ENCODE data around the gene HOXC10. TPM values are rescaled to one million over a fixed set of nuclear protein-coding genes. Genes with fewer than 3 reads are reported as not detected.

The HOXC10 gene
- total and polyA plus RNA-seq, 2 donors from 2014 or later: 49.7 to 50.7 TPM

DNA sequence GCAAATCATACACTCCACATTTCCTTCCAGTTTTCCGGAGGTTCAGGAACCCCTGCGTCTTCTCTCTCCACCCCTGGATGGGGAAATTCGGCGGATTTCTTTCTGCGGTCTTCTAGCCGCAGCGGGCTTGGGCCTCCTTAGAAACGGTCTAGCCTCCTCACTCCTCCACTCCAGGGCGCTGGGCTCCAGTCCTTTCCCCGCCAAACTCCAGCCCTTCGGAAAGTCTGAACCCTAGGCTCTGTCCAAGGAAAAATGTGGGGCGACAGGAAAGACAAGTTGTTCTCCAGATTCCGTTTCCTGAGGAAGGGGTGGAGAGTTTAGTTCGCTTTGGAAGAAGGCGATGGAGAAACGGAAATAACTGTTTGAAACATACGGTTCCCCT is 1.4 kb upstream of the HOXC10 start:
- intact Hi-C loops (cut with DNase I): no loop called here
- Histone ChIP-seq H3K9ac (ENCODE audit: low read length in 3 of 3) (peak overlapping the region in 2 of 3 donors; percentile 63 to 77), H3K27ac (ENCODE audit: low read depth in 2 of 2, low read length in 2 of 2) (peak overlapping the region; percentile 78 to 89), H3K4me3 (ENCODE audit: low read length in 3 of 3) (peak overlapping the region; percentile 6 to 58 (median 45)), H3K36me3 (ENCODE audit: control insufficient read depth in 2 of 3, insufficient read depth in 3 of 3, low read length in 3 of 3) (no peaks in the 10 kb centered on the region), H3K4me1 (ENCODE audit: control insufficient read depth in 2 of 3, insufficient read depth in 2 of 3, low read depth in 1 of 3, low read length in 3 of 3) (peaks cover 0 to 16% (median 6%) of the 10 kb centered on the region in 3 donors), H3K27me3 (ENCODE audit: control insufficient read depth, insufficient read depth, low read length) (peaks cover 2% of the 10 kb centered on the region), H3K9me3 (ENCODE audit: control insufficient read depth in 2 of 3, insufficient read depth in 1 of 3, low read length in 3 of 3) (no peaks in the 10 kb centered on the region)
- DNase-seq (peak in 3 of 5 donors; percentile 66 to 74 (median 70)), FAIRE-seq (no peak)
- TF ChIP-seq, protein P1, sequence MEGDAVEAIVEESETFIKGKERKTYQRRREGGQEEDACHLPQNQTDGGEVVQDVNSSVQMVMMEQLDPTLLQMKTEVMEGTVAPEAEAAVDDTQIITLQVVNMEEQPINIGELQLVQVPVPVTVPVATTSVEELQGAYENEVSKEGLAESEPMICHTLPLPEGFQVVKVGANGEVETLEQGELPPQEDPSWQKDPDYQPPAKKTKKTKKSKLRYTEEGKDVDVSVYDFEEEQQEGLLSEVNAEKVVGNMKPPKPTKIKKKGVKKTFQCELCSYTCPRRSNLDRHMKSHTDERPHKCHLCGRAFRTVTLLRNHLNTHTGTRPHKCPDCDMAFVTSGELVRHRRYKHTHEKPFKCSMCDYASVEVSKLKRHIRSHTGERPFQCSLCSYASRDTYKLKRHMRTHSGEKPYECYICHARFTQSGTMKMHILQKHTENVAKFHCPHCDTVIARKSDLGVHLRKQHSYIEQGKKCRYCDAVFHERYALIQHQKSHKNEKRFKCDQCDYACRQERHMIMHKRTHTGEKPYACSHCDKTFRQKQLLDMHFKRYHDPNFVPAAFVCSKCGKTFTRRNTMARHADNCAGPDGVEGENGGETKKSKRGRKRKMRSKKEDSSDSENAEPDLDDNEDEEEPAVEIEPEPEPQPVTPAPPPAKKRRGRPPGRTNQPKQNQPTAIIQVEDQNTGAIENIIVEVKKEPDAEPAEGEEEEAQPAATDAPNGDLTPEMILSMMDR (IDR thresholded peaks at IDR 0.05; ENCODE audit: borderline replicate concordance, extremely low read depth, insufficient read depth): no peak

- FAIRE-seq (no peak), DNase-seq (peak in 4 of 5 donors; percentile 67 to 80 (median 74))
- Histone ChIP-seq H3K4me1 (ENCODE audit: control insufficient read depth in 2 of 3, insufficient read depth in 2 of 3, low read depth in 1 of 3, low read length in 3 of 3) (peaks cover 0 to 18% (median 10%) of the 10 kb centered on the region in 3 donors), H3K36me3 (ENCODE audit: control insufficient read depth in 2 of 3, insufficient read depth in 3 of 3, low read length in 3 of 3) (no peaks in the 10 kb centered on the region), H3K27ac (ENCODE audit: low read depth in 2 of 2, low read length in 2 of 2) (peak overlapping the region; percentile 78 to 89), H3K4me3 (ENCODE audit: low read length in 3 of 3) (peak overlapping the region in 2 of 3 donors; percentile 45 to 58), H3K27me3 (ENCODE audit: control insufficient read depth, insufficient read depth, low read length) (peaks cover 2% of the 10 kb centered on the region), H3K9ac (ENCODE audit: low read length in 3 of 3) (peak overlapping the region in 2 of 3 donors; percentile 63 to 77), H3K9me3 (ENCODE audit: control insufficient read depth in 2 of 3, insufficient read depth in 1 of 3, low read length in 3 of 3) (no peaks in the 10 kb centered on the region)
- TF ChIP-seq, protein P1 (IDR thresholded peaks at IDR 0.05; ENCODE audit: borderline replicate concordance, extremely low read depth, insufficient read depth): no peak
- intact Hi-C loops (cut with DNase I): no loop called here
These were observed 885 bp upstream of the HOXC10 start for GRCh38 chr12:53983950-53984572.

DNA sequence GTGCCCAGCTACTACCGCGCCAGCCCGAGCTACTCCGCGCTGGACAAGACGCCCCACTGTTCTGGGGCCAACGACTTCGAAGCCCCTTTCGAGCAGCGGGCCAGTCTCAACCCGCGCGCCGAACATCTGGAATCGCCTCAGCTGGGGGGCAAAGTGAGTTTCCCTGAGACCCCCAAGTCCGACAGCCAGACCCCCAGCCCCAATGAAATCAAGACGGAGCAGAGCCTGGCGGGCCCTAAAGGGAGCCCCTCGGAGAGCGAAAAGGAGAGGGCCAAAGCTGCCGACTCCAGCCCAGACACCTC is 697 bp downstream of the HOXC10 start:
- peaks cover 2% of the 10 kb centered on the region for H3K27me3 ChIP-seq (ENCODE audit: control insufficient read depth, insufficient read depth, low read length)
- no peaks in the 10 kb centered on the region for H3K36me3 ChIP-seq (ENCODE audit: control insufficient read depth in 2 of 3, insufficient read depth in 3 of 3, low read length in 3 of 3)
- intact Hi-C loops (cut with DNase I): no loop called here
- TF ChIP-seq, protein P1 (IDR thresholded peaks at IDR 0.05; ENCODE audit: borderline replicate concordance, extremely low read depth, insufficient read depth): no peak
- peak overlapping the region; percentile 93 to 95 for H3K27ac ChIP-seq (ENCODE audit: low read depth in 2 of 2, low read length in 2 of 2)
- H3K9me3 ChIP-seq (ENCODE audit: control insufficient read depth in 2 of 3, insufficient read depth in 1 of 3, low read length in 3 of 3): no peaks in the 10 kb centered on the region
- H3K4me3 ChIP-seq (ENCODE audit: low read length in 3 of 3): peak overlapping the region; percentile 79 to 86 (median 80)
- H3K4me1 ChIP-seq (ENCODE audit: control insufficient read depth in 2 of 3, insufficient read depth in 2 of 3, low read depth in 1 of 3, low read length in 3 of 3): peaks cover 0 to 21% (median 10%) of the 10 kb centered on the region in 3 donors
- no peak for DNase-seq
- FAIRE-seq: no peak
- H3K9ac ChIP-seq (ENCODE audit: low read length in 3 of 3): peak overlapping the region; percentile 82 to 97 (median 92)

Measured in kidney (tissue), 14 donors.